ENCODE measurements around the gene SP100.

The SP100 gene

GRCh38 chr2:230564805-230565779, 149.1 kb downstream of the SP100 start:
- no peak for DNase-seq

- DNase-seq = no peak
Observed at GRCh38 chr2:230569298-230569697, 153.3 kb downstream of the SP100 start.

GRCh38 chr2:230570987-230571386, 155.0 kb downstream of the SP100 start:
- DNase-seq = no peak

GRCh38 chr2:230575642-230576324, 159.8 kb downstream of the SP100 start:
- DNase-seq = no peak

GRCh38 chr2:230577114-230577513, 161.1 kb downstream of the SP100 start:
- no peak for DNase-seq

- DNase-seq = no peak
Observed at GRCh38 chr2:230578106-230578505, 162.1 kb downstream of the SP100 start.

- no peak for DNase-seq
Observed at GRCh38 chr2:230582851-230583283, 166.9 kb downstream of the SP100 start.

GRCh38 chr2:230583581-230583980, 167.6 kb downstream of the SP100 start:
- no peak for DNase-seq

GRCh38 chr2:230586328-230586982, 170.5 kb downstream of the SP100 start:
- no peak for DNase-seq

GRCh38 chr2:230589025-230589424, 173.0 kb downstream of the SP100 start:
- DNase-seq = no peak

- no peak for DNase-seq
Observed at GRCh38 chr2:230589497-230590015, 173.6 kb downstream of the SP100 start.

- DNase-seq = no peak
Observed at GRCh38 chr2:230590333-230590732, 174.3 kb downstream of the SP100 start.

- DNase-seq = no peak
Observed at GRCh38 chr2:230591850-230592249, 175.8 kb downstream of the SP100 start.

- DNase-seq = no peak
Observed at GRCh38 chr2:230592775-230593174, 176.8 kb downstream of the SP100 start.
